AG09319 (cell line): ENCODE data around the gene SCN8A.

Experiments used
- DNase-seq: peaks from one replicate; pipeline ENCODE4 v3.0.0-alpha.2; 2010; ENCODE audit warnings: low read depth; ENCODE audit errors: extremely low read depth
- CTCF ChIP-seq: IDR thresholded peaks from 2 replicates; pipeline ENCODE4 v1.5.1; 2011; ENCODE audit warnings: low read depth, mild to moderate bottlenecking, inconsistent platforms, low read length, moderate library complexity

Gene SCN8A

GRCh38 chr12:51832354-51833107 lies 241.5 kb downstream of the SCN8A start:
- no peak for DNase-seq
- no peak for TF ChIP-seq CTCF

- no peak for DNase-seq
- TF ChIP-seq CTCF, result no peak
These were observed 242.6 kb downstream of the SCN8A start for GRCh38 chr12:51833448-51834227.

- no peak for TF ChIP-seq CTCF
- DNase-seq, result no peak
These were observed 243.4 kb downstream of the SCN8A start for GRCh38 chr12:51834411-51834810.

GRCh38 chr12:51836041-51836826 lies 245.2 kb downstream of the SCN8A start:
- no peak for TF ChIP-seq CTCF
- DNase-seq, result no peak

- no peak for TF ChIP-seq CTCF
These were observed 245.8 kb downstream of the SCN8A start for GRCh38 chr12:51836827-51837173.

GRCh38 chr12:51837286-51837685 lies 246.3 kb downstream of the SCN8A start:
- TF ChIP-seq CTCF, result no peak

More at GRCh38 chr12:51836827-51837173, 245.8 kb downstream of the SCN8A start:
- no peak for DNase-seq

More at GRCh38 chr12:51837286-51837685, 246.3 kb downstream of the SCN8A start:
- no peak for DNase-seq
